T-helper 2 cell treated with Interferon-gamma antibody and Interleukin-4, amounts not matched to agents 5 μg/mL and 100 μg/mL, for 36 hours (primary cell): ENCODE measurements around the gene TP53.
A peak's percentile ranks its signal among the peaks of the same experiment; 100 is the strongest.

Experiments used
- DNase-seq: peaks from one replicate; pipeline ENCODE4 v3.0.0; 2021; ENCODE audit warnings: low spot score
- H3K27ac Mint-ChIP-seq: one replicate; pipeline ENCODE4 v1.8.0; 2021; ENCODE audit warnings: mild to moderate bottlenecking, mixed read lengths
- H3K27me3 Mint-ChIP-seq: one replicate; pipeline ENCODE4 v1.8.0; 2021; ENCODE audit warnings: low read depth, mixed read lengths
- H3K36me3 Mint-ChIP-seq: one replicate; pipeline ENCODE4 v1.8.0; 2021; ENCODE audit warnings: low read depth, mixed read lengths
- H3K4me1 Mint-ChIP-seq: one replicate; pipeline ENCODE4 v1.8.0; 2021; ENCODE audit warnings: low read depth, mixed read lengths
- H3K4me3 Mint-ChIP-seq: one replicate; pipeline ENCODE4 v1.8.0; 2022; ENCODE audit warnings: mild to moderate bottlenecking, moderate library complexity, mixed read lengths
- H3K9me3 Mint-ChIP-seq: one replicate; pipeline ENCODE4 v1.8.0; 2021; ENCODE audit warnings: mixed read lengths

TP53 gene

GRCh38 chr17:7687072-7687907, at the start of gene TP53:
Gene TP53, minus strand, starts transcription at chr17:7687490. Its CDS starts 10,896 bp downstream, at chr17:7676594.
- peak; percentile 90 for DNase-seq
- H3K4me3 Mint-ChIP-seq, result peak within 1 kb of the TSS; percentile 96
- peak within 1 kb of the TSS; percentile 98 for H3K27ac Mint-ChIP-seq
- peaks cover 28% of the 10 kb centered on the region for H3K4me1 Mint-ChIP-seq
- peaks cover 33% of the 10 kb centered on the region for H3K36me3 Mint-ChIP-seq
- H3K27me3 Mint-ChIP-seq, result no peaks in the 10 kb centered on the region
- H3K9me3 Mint-ChIP-seq, result no peaks in the 10 kb centered on the region

- Mint-ChIP-seq H3K27ac (no peak overlapping the region), H3K36me3 (no peaks in the 10 kb centered on the region), H3K27me3 (peaks cover 20% of the 10 kb centered on the region), H3K9me3 (no peaks in the 10 kb centered on the region), H3K4me3 (no peak overlapping the region), H3K4me1 (no peaks in the 10 kb centered on the region)
- DNase-seq, result no peak
Measured at GRCh38 chr17:7732981-7733539, 45.8 kb upstream of the TP53 start.

DNA sequence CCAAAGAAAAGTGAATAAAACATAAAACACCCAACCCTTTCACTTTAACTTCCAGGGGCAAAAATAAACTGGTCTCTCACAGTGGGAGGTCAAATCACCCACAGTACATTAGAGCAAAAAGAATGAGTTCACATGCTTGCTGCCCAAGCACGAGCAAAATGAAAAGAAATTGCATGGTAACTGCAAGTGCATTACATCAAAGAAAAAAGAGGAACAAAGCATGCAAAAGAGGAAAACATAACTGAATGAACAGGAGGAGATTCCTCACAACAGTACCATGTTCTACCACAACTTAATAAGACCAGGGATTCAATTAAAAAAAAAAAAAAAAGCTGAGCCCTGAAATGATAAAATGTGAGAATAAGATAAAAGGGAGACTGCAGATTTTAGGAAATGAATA, 42.5 kb upstream of the TP53 start:
- H3K9me3 Mint-ChIP-seq, result no peaks in the 10 kb centered on the region
- no peak for DNase-seq
- H3K27me3 Mint-ChIP-seq, result peaks cover 18% of the 10 kb centered on the region
- H3K27ac Mint-ChIP-seq, result no peak overlapping the region
- H3K36me3 Mint-ChIP-seq, result no peaks in the 10 kb centered on the region
- H3K4me1 Mint-ChIP-seq, result no peaks in the 10 kb centered on the region
- no peak overlapping the region for H3K4me3 Mint-ChIP-seq

DNA sequence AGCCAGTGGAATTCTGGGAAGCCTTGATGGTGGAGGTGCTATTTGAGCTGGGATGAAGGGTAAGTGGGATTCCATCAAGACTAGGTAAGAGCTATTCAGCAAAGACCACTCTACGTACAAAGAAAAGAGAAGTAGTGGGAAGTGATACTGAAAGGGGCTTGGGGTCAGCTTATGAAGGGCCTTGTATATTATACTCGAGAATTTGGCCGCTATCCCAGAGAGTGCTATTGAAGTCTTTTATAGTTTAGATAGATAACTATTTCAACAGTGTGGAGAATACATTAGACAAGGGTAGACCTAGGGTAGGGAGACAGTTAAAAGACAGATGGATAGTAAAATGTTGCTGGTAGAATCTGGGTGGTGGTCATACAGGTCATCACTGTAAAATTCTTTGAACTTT, 40.6 kb upstream of the TP53 start:
- Mint-ChIP-seq H3K27me3 (peaks cover 25% of the 10 kb centered on the region), H3K9me3 (no peaks in the 10 kb centered on the region), H3K4me1 (no peaks in the 10 kb centered on the region), H3K36me3 (no peaks in the 10 kb centered on the region), H3K27ac (no peak overlapping the region), H3K4me3 (no peak overlapping the region)
- no peak for DNase-seq

DNA sequence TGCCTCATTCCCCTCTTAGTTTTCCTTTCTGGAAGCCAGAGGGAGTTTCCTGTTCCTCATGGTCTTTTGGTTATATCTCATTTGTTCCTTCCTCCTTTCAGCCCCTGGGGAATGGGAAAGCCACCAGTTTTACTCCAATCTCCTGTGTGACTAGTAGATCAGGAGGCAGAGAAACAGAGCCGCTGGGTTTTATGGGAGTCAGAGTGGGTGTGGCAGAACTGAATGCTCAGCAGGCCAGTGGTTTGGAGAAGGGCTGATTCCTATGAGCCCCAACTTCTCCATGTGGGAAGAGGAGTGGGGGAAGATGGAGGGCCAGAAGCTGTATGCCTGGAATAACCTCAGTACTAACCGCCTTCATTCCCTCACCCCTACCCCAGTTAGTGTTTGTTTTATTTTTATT, 34.3 kb upstream of the TP53 start:
- H3K4me1 Mint-ChIP-seq, result peaks cover 19% of the 10 kb centered on the region
- no peak overlapping the region for H3K4me3 Mint-ChIP-seq
- no peaks in the 10 kb centered on the region for H3K36me3 Mint-ChIP-seq
- no peak overlapping the region for H3K27ac Mint-ChIP-seq
- no peak for DNase-seq
- H3K27me3 Mint-ChIP-seq, result peaks cover 59% of the 10 kb centered on the region
- no peaks in the 10 kb centered on the region for H3K9me3 Mint-ChIP-seq

- H3K4me3 Mint-ChIP-seq, result no peak overlapping the region
- H3K27ac Mint-ChIP-seq, result no peak overlapping the region
- no peaks in the 10 kb centered on the region for H3K9me3 Mint-ChIP-seq
- DNase-seq, result no peak
- H3K36me3 Mint-ChIP-seq, result no peaks in the 10 kb centered on the region
- peaks cover 72% of the 10 kb centered on the region for H3K27me3 Mint-ChIP-seq
- peaks cover 19% of the 10 kb centered on the region for H3K4me1 Mint-ChIP-seq
Measured at GRCh38 chr17:7720125-7720524, 32.8 kb upstream of the TP53 start.

- Mint-ChIP-seq H3K4me3 (no peak overlapping the region), H3K27me3 (peaks cover 75% of the 10 kb centered on the region)
Measured at GRCh38 chr17:7719661-7720060, 32.4 kb upstream of the TP53 start.

GRCh38 chr17:7717756-7718350, 30.6 kb upstream of the TP53 start:
- peaks cover 22% of the 10 kb centered on the region for H3K4me1 Mint-ChIP-seq
- H3K27ac Mint-ChIP-seq, result no peak overlapping the region
- H3K4me3 Mint-ChIP-seq, result peak overlapping the region; percentile 83
- DNase-seq, result peak; percentile 19
- peaks cover 79% of the 10 kb centered on the region for H3K27me3 Mint-ChIP-seq
- H3K36me3 Mint-ChIP-seq, result no peaks in the 10 kb centered on the region
- H3K9me3 Mint-ChIP-seq, result no peaks in the 10 kb centered on the region

More at GRCh38 chr17:7719661-7720060, 32.4 kb upstream of the TP53 start:
- no peaks in the 10 kb centered on the region for H3K36me3 Mint-ChIP-seq
- no peaks in the 10 kb centered on the region for H3K9me3 Mint-ChIP-seq
- H3K27ac Mint-ChIP-seq, result no peak overlapping the region
- peaks cover 19% of the 10 kb centered on the region for H3K4me1 Mint-ChIP-seq
- no peak for DNase-seq

GRCh38 chr17:7716901-7717755, 29.8 kb upstream of the TP53 start, which contains the start of gene DNAH2:
Gene DNAH2, plus strand, starts transcription at chr17:7717744. Its CDS starts 1,991 bp downstream, at chr17:7719735.
- H3K36me3 Mint-ChIP-seq, result no peaks in the 10 kb centered on the region
- H3K9me3 Mint-ChIP-seq, result no peaks in the 10 kb centered on the region
- peak; percentile 40 for DNase-seq

GRCh38 chr17:7715936-7716886, 28.9 kb upstream of the TP53 start:
- Mint-ChIP-seq H3K36me3 (no peaks in the 10 kb centered on the region), H3K27me3 (peaks cover 80% of the 10 kb centered on the region), H3K9me3 (no peaks in the 10 kb centered on the region), H3K4me1 (peaks cover 29% of the 10 kb centered on the region), H3K4me3 (peak overlapping the region; percentile 83), H3K27ac (peak overlapping the region; percentile 43)
- no peak for DNase-seq

More at GRCh38 chr17:7716901-7717755, 29.8 kb upstream of the TP53 start, which contains the start of gene DNAH2:
- Mint-ChIP-seq H3K4me1 (peaks cover 25% of the 10 kb centered on the region), H3K27ac (no peak within 1 kb of the TSS), H3K27me3 (peaks cover 80% of the 10 kb centered on the region), H3K4me3 (peak within 1 kb of the TSS; percentile 83)

GRCh38 chr17:7714721-7715594, 27.7 kb upstream of the TP53 start:
- Mint-ChIP-seq H3K4me3 (no peak overlapping the region), H3K27ac (no peak overlapping the region), H3K4me1 (peaks cover 37% of the 10 kb centered on the region), H3K9me3 (no peaks in the 10 kb centered on the region), H3K36me3 (no peaks in the 10 kb centered on the region), H3K27me3 (peaks cover 72% of the 10 kb centered on the region)
- no peak for DNase-seq

GRCh38 chr17:7713782-7714181, 26.5 kb upstream of the TP53 start:
- H3K36me3 Mint-ChIP-seq, result no peaks in the 10 kb centered on the region
- no peak overlapping the region for H3K27ac Mint-ChIP-seq
- peaks cover 60% of the 10 kb centered on the region for H3K27me3 Mint-ChIP-seq
- no peaks in the 10 kb centered on the region for H3K9me3 Mint-ChIP-seq
- no peak for DNase-seq
- no peak overlapping the region for H3K4me3 Mint-ChIP-seq
- peaks cover 35% of the 10 kb centered on the region for H3K4me1 Mint-ChIP-seq
